Mesangial cell (primary cell): ENCODE measurements around the gene MYH14. TPM values are rescaled to one million over a fixed set of nuclear protein-coding genes. Genes with fewer than 3 reads are reported as not detected.

Experiments used
- total RNA-seq: library from RNA; depleted of rRNA; stranded (reverse); fragments of >200 nt; gene quantifications from 2 replicates; pipeline ENCODE4 v1.2.3, GENCODE V29; 2015

MYH14 gene
- 0.81 and 0.89 TPM in 2 replicates for total RNA-seq

GRCh38 chr19:50203281-50204080 is at the start of gene MYH14:
TSS of gene MYH14 (plus strand) at chr19:50203622. CDS start at chr19:50210366, 6,744 bp downstream.

GRCh38 chr19:50162988-50163387 is 40.4 kb upstream of the MYH14 start, which contains the start of gene IZUMO2:
TSS of gene IZUMO2 (minus strand) at chr19:50163281. CDS start at chr19:50163194, 87 bp downstream.

GRCh38 chr19:50329146-50329925 is 125.9 kb downstream of the MYH14 start, which contains the start of gene KCNC3:
TSS of gene KCNC3 (minus strand) at chr19:50329377. CDS start at chr19:50329082, 295 bp downstream.

Other genes starting within 250 kb of the MYH14 start
- not detected in 2 replicates for gene SIGLEC11, start 242.4 kb upstream of the MYH14 start, total RNA-seq
- 29.7 and 30.7 TPM in 2 replicates for gene VRK3, start 178.2 kb upstream of the MYH14 start, total RNA-seq
- gene ZNF473, start 177.6 kb upstream of the MYH14 start, total RNA-seq: 3.9 and 5.7 TPM in 2 replicates
- not detected in 2 replicates for gene IZUMO2, start 40.3 kb upstream of the MYH14 start, total RNA-seq
- gene KCNC3, start 125.8 kb downstream of the MYH14 start, total RNA-seq: 0.16 and 2.3 TPM in 2 replicates
- 0.65 and 0.76 TPM in 2 replicates for gene NAPSA, start 162.0 kb downstream of the MYH14 start, total RNA-seq
- gene NR1H2, start 172.8 kb downstream of the MYH14 start, total RNA-seq: 68.1 and 81.8 TPM in 2 replicates
- 31.4 and 100 TPM in 2 replicates for gene POLD1, start 180.7 kb downstream of the MYH14 start, total RNA-seq
- gene SPIB, start 215.3 kb downstream of the MYH14 start, total RNA-seq: not detected in 2 replicates
- gene MYBPC2, start 229.3 kb downstream of the MYH14 start, total RNA-seq: 2.2 TPM in 1 of 2 replicates, not detected in the other